Measurements from ENCODE around the gene VPS16. TPM values are rescaled to one million over a fixed set of nuclear protein-coding genes. Genes with fewer than 3 reads are reported as not detected.
A peak's percentile ranks its signal among the peaks of the same experiment; 100 is the strongest.

VPS16 gene
- total and polyA plus RNA-seq, 2 donors (not counting 1 experiment from before 2014, with no cell fraction given): 32.9 to 46.1 TPM

GRCh38 chr20:2889797-2890196 lies 49.3 kb downstream of the VPS16 start:
- Histone ChIP-seq H4K20me1 (ENCODE audit: control insufficient read depth, extremely low read depth, insufficient read depth, low read length) (no peaks in the 10 kb centered on the region), H3K9ac (ENCODE audit: insufficient read depth, low read length) (no peak overlapping the region), H3K27me3 (ENCODE audit: control insufficient read depth, insufficient read depth, low read length) (no peaks in the 10 kb centered on the region), H3K4me1 (ENCODE audit: control insufficient read depth, extremely low read depth, insufficient read depth, low read length) (no peaks in the 10 kb centered on the region), H3K36me3 (ENCODE audit: control insufficient read depth, insufficient read depth, low read length) (no peaks in the 10 kb centered on the region), H3K9me3 (ENCODE audit: control insufficient read depth, insufficient read depth, low read depth, low read length) (no peaks in the 10 kb centered on the region), H3K4me3 (replicated peaks in 1 of 4; ENCODE audit: control extremely low read depth in 1 of 4, insufficient read depth in 1 of 4, low read depth in 3 of 4, low read length in 4 of 4) (no peak overlapping the region), H2AFZ (ENCODE audit: low read length) (no peak overlapping the region), H3K27ac (ENCODE audit: insufficient read depth, low read length) (no peak overlapping the region), H3K79me2 (ENCODE audit: control insufficient read depth, insufficient read depth, low read length) (peaks cover 44% of the 10 kb centered on the region), H3K4me2 (ENCODE audit: extremely low read depth, insufficient read depth, low read length) (no peak overlapping the region)
- DNase-seq (ENCODE audit: low read depth in 2 of 2): no peak
- no peak for TF ChIP-seq CTCF (conservative IDR thresholded peaks at IDR 0.05 in 1 of 2, IDR thresholded peaks at IDR 0.05 in 1 of 2; ENCODE audit: low read depth in 1 of 2, low read length in 2 of 2)
- no peak for TF ChIP-seq EZH2 (IDR thresholded peaks at IDR 0.05; ENCODE audit: low read length, missing control alignments)

GRCh38 chr20:2890742-2891141 lies 50.2 kb downstream of the VPS16 start:
- Histone ChIP-seq H4K20me1 (ENCODE audit: control insufficient read depth, extremely low read depth, insufficient read depth, low read length) (no peaks in the 10 kb centered on the region), H3K9me3 (ENCODE audit: control insufficient read depth, insufficient read depth, low read depth, low read length) (no peaks in the 10 kb centered on the region), H3K4me3 (replicated peaks in 1 of 4; ENCODE audit: control extremely low read depth in 1 of 4, insufficient read depth in 1 of 4, low read depth in 3 of 4, low read length in 4 of 4) (no peak overlapping the region), H3K9ac (ENCODE audit: insufficient read depth, low read length) (no peak overlapping the region), H3K4me1 (ENCODE audit: control insufficient read depth, extremely low read depth, insufficient read depth, low read length) (no peaks in the 10 kb centered on the region), H3K27me3 (ENCODE audit: control insufficient read depth, insufficient read depth, low read length) (no peaks in the 10 kb centered on the region), H3K36me3 (ENCODE audit: control insufficient read depth, insufficient read depth, low read length) (no peaks in the 10 kb centered on the region), H2AFZ (ENCODE audit: low read length) (no peak overlapping the region), H3K4me2 (ENCODE audit: extremely low read depth, insufficient read depth, low read length) (no peak overlapping the region), H3K79me2 (ENCODE audit: control insufficient read depth, insufficient read depth, low read length) (peaks cover 43% of the 10 kb centered on the region), H3K27ac (ENCODE audit: insufficient read depth, low read length) (no peak overlapping the region)
- peak in 1 of 2 donors; percentile 41 for DNase-seq (ENCODE audit: low read depth in 2 of 2)
- TF ChIP-seq EZH2 (IDR thresholded peaks at IDR 0.05; ENCODE audit: low read length, missing control alignments): no peak
- TF ChIP-seq CTCF (conservative IDR thresholded peaks at IDR 0.05 in 1 of 2, IDR thresholded peaks at IDR 0.05 in 1 of 2; ENCODE audit: low read depth in 1 of 2, low read length in 2 of 2): no peak

- H3K79me2 ChIP-seq (ENCODE audit: control insufficient read depth, insufficient read depth, low read length): peaks cover 44% of the 10 kb centered on the region
- H3K9me3 ChIP-seq (ENCODE audit: control insufficient read depth, insufficient read depth, low read depth, low read length): no peaks in the 10 kb centered on the region
- no peaks in the 10 kb centered on the region for H4K20me1 ChIP-seq (ENCODE audit: control insufficient read depth, extremely low read depth, insufficient read depth, low read length)
- no peak overlapping the region for H3K4me2 ChIP-seq (ENCODE audit: extremely low read depth, insufficient read depth, low read length)
- no peak overlapping the region for H3K4me3 ChIP-seq (replicated peaks in 1 of 4; ENCODE audit: control extremely low read depth in 1 of 4, insufficient read depth in 1 of 4, low read depth in 3 of 4, low read length in 4 of 4)
- H2AFZ ChIP-seq (ENCODE audit: low read length): no peak overlapping the region
- no peaks in the 10 kb centered on the region for H3K4me1 ChIP-seq (ENCODE audit: control insufficient read depth, extremely low read depth, insufficient read depth, low read length)
- no peak overlapping the region for H3K27ac ChIP-seq (ENCODE audit: insufficient read depth, low read length)
- no peak overlapping the region for H3K9ac ChIP-seq (ENCODE audit: insufficient read depth, low read length)
- H3K27me3 ChIP-seq (ENCODE audit: control insufficient read depth, insufficient read depth, low read length): no peaks in the 10 kb centered on the region
- TF ChIP-seq CTCF (conservative IDR thresholded peaks at IDR 0.05 in 1 of 2, IDR thresholded peaks at IDR 0.05 in 1 of 2; ENCODE audit: low read depth in 1 of 2, low read length in 2 of 2): no peak
- no peak for TF ChIP-seq EZH2 (IDR thresholded peaks at IDR 0.05; ENCODE audit: low read length, missing control alignments)
- DNase-seq (ENCODE audit: low read depth in 2 of 2): no peak
- no peaks in the 10 kb centered on the region for H3K36me3 ChIP-seq (ENCODE audit: control insufficient read depth, insufficient read depth, low read length)
Observed at GRCh38 chr20:2891343-2891742, 50.8 kb downstream of the VPS16 start.

Measured in fibroblast of lung (primary cell).